AG04449 (cell line): ENCODE results near the gene AOPEP.

ENCODE experiments used
- CTCF ChIA-PET: fragments of 350-600 bp; formaldehyde crosslinking; extraction: SDS; loops from one replicate; lab custom pipeline; 2021; ENCODE audit warnings: antibody characterized with exemption; lab: Yijun Ruan, JAX
- POLR2A ChIA-PET: fragments of 400-600, 350-600 bp; formaldehyde crosslinking; extraction: SDS; loops from one replicate; lab custom pipeline; 2020; ENCODE audit warnings: antibody characterized with exemption, inconsistent platforms; lab: Yijun Ruan, JAX
- DNase-seq: peaks from one replicate; pipeline ENCODE4 v3.0.0-alpha.2; 2010; ENCODE audit warnings: low read depth, low spot score
- H3K4me3 ChIP-seq: 2 replicates; pipeline ENCODE4 v1.5.1; 2011; ENCODE audit warnings: low read depth, mild to moderate bottlenecking, control low read depth, low read length
- TF ChIP-seq, protein P1 (sequence below): IDR thresholded peaks from one replicate; pipeline ENCODE4 v1.5.1; 2011; ENCODE audit warnings: mild to moderate bottlenecking, moderate library complexity, low read length, control low read depth, inconsistent platforms; ENCODE audit not compliant: insufficient read depth; ENCODE audit errors: missing control alignments

Gene AOPEP

DNA sequence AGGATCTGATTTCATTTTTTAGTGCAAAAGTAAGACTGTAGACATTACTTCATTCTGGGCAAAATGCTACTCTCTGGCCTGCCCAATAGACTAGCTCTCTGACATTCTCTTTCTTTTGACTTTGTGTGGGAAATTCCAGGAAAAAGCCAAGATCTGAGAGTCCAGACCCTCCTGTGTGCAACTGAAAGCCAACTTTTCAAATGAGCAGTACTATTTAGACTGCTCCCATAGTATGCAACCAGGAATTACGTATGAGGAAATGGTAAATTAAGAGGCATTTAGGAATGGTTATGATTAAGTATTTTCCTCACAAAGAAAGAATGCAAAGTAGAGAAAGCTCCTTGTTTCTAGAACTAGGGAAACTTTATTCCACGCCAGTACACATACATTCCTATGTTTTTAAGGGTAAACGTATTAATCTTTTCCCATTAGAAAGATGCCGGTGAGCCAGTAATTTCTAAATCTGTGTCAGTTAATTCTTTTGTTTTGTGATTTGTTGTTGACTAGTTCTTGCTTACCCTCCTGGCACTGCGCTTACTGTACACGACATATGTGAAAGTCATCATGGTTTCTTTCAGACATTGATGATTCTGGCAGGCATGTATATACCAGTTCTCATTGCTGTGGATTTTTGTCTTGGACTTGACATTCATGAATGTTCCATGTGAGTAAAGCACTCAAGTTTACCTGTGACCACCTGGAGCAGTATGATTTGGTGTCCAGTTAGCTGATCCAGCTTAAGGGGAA lies 56.0 kb downstream of the AOPEP start:
- TF ChIP-seq, protein P1, sequence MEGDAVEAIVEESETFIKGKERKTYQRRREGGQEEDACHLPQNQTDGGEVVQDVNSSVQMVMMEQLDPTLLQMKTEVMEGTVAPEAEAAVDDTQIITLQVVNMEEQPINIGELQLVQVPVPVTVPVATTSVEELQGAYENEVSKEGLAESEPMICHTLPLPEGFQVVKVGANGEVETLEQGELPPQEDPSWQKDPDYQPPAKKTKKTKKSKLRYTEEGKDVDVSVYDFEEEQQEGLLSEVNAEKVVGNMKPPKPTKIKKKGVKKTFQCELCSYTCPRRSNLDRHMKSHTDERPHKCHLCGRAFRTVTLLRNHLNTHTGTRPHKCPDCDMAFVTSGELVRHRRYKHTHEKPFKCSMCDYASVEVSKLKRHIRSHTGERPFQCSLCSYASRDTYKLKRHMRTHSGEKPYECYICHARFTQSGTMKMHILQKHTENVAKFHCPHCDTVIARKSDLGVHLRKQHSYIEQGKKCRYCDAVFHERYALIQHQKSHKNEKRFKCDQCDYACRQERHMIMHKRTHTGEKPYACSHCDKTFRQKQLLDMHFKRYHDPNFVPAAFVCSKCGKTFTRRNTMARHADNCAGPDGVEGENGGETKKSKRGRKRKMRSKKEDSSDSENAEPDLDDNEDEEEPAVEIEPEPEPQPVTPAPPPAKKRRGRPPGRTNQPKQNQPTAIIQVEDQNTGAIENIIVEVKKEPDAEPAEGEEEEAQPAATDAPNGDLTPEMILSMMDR: no peak
- POLR2A ChIA-PET: interaction anchor here (0.8 to 1.4 kb wide), 6 partner anchors 18 to 153 kb away, joined by 3 to 5 read pairs (median 4); no protein-coding TSS in a partner anchor
- H3K4me3 ChIP-seq: peak overlapping the region; percentile 15; the same call in 1 of the 2 replicates
- CTCF ChIA-PET: interaction anchor here (0.6 to 4.7 kb wide), 43 partner anchors 8 to 346 kb away, joined by 3 to 79 read pairs (median 4); no protein-coding TSS in a partner anchor
- peak; percentile 83 for DNase-seq

DNA sequence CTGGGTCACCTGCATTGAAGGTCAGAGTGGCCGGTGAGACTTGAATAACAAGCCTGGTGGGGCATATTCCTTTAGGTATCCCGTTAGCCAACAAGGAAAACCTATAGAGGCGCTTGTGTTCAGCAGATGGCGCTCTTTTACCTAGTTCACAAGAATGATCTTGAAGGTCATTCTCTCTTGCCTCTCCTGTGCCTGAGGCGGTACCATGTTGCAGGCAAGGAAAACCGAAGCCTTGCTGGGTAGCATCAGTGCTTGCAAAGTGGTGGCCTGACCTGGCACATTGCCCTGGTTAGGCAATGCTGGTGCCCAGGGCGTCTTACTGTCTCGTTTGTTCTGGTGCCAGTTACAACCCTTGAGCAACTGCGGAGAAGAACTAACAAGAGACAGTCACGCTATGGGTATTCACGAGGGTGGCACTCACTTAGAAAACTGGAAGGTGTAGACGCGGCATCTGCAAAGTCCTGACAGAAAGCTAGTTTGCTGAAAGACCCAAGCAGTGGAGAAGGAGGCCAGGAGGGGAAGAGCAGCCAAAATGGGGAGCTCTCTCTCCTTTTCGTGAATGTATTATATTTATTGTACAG lies 56.7 kb downstream of the AOPEP start:
- POLR2A ChIA-PET: interaction anchor here (0.9 to 1.4 kb wide), 5 partner anchors 19 to 153 kb away, joined by 3 to 4 read pairs (median 3); no protein-coding TSS in a partner anchor

DNA sequence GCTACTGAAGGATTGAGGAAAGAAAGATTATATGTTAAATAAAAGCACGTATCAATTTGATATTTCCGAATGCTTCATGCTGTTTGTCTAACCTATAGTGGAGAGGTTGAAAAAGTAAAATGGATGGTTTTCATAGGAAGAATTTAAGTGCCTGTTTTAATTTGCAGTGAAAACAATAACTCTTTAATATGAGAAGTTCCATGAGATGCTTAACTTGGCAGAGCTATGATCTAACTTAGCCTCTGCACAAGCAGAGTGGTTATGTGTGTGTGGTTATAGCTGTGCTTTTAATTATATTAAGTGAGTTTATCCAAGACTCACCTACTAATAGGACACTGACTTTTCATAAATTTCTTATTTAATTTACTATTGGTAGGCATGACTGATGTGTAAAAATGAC lies 57.4 kb downstream of the AOPEP start:
- POLR2A ChIA-PET: interaction anchor here (1.3 kb wide), 1 partner anchor 77 kb away, joined by 3 read pairs; no protein-coding TSS in a partner anchor
- CTCF ChIA-PET: interaction anchor here (0.6 to 4.7 kb wide), 27 partner anchors 8 to 384 kb away, joined by 3 to 79 read pairs (median 4); no protein-coding TSS in a partner anchor
- no peak overlapping the region for H3K4me3 ChIP-seq
- no peak for DNase-seq
- TF ChIP-seq, protein P1: no peak

More for the DNA sequence above, 56.7 kb downstream of the AOPEP start:
- H3K4me3 ChIP-seq: no peak overlapping the region; the same call in 1 of the 2 replicates
- DNase-seq: peak; percentile 71
- TF ChIP-seq, protein P1: peak; percentile 57
- CTCF ChIA-PET: interaction anchor here (0.6 to 4.7 kb wide), 55 partner anchors 8 to 385 kb away, joined by 3 to 79 read pairs (median 4); no protein-coding TSS in a partner anchor

DNA sequence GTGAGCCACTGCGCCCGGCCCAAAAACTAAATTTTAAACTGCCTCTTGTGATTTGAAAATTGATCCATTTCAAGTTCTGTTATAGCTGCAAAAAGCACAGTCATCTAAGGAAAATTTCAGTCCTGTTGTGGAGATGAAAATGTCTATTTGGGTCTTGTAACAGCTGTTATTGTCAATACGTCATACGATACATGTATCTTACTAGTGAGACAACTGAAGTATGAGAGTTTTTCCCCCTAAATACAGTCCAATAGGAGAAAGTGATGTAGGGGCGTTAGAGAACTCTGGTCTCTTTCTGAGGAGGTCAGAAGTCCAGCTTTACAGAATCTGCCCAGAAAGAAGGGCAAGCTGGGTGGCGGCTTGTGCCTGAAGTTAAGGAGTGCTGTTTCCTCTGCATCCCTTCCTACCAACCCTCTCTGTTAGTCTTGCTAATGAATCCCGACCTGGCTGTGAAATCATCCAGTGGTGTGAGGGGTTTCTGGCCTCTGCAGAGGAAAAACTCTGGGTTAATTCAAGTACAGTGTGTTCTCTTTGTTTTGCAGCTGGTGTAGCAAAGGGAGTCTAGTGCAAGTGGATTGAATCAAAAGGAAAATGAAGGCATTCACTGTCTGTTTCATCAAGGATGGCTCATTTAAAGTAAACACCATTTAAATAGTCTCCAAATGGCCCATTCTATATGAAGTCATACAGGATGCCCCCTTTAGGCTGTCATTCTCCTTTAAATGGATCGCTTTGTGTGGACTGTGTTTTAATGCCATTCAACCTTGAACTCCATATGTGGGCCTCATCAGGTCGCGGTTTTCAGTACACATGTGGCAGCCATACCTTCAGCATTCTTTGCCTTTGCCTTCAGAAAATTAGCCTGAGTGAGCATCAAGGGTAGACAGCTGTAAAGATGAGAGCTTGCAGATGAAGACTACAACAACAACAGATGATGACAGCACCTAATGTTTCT lies 59.0 kb downstream of the AOPEP start:
- ChIA-PET POLR2A (no interaction called here), CTCF (interaction anchor here (1.1 to 4.5 kb wide), 6 partner anchors 10 to 343 kb away, joined by 3 to 79 read pairs (median 7); no protein-coding TSS in a partner anchor)
- TF ChIP-seq, protein P1: no peak
- no peak for DNase-seq
- H3K4me3 ChIP-seq: no peak overlapping the region

- TF ChIP-seq, protein P1: no peak
- H3K4me3 ChIP-seq: no peak overlapping the region
- DNase-seq: no peak
- CTCF ChIA-PET: interaction anchor here (0.8 to 1.1 kb wide), 2 partner anchors 19 to 238 kb away, joined by 3 to 4 read pairs; no protein-coding TSS in a partner anchor
- POLR2A ChIA-PET: no interaction called here
Measured at GRCh38 chr9:94786586-94786985, 60.1 kb downstream of the AOPEP start.
